ENCODE measurements around the gene CXCL17. TPM values are rescaled to one million over a fixed set of nuclear protein-coding genes. Genes with fewer than 3 reads are reported as not detected.

CXCL17 gene
- total RNA-seq, 2 donors from 2014 or later: not detected

DNA sequence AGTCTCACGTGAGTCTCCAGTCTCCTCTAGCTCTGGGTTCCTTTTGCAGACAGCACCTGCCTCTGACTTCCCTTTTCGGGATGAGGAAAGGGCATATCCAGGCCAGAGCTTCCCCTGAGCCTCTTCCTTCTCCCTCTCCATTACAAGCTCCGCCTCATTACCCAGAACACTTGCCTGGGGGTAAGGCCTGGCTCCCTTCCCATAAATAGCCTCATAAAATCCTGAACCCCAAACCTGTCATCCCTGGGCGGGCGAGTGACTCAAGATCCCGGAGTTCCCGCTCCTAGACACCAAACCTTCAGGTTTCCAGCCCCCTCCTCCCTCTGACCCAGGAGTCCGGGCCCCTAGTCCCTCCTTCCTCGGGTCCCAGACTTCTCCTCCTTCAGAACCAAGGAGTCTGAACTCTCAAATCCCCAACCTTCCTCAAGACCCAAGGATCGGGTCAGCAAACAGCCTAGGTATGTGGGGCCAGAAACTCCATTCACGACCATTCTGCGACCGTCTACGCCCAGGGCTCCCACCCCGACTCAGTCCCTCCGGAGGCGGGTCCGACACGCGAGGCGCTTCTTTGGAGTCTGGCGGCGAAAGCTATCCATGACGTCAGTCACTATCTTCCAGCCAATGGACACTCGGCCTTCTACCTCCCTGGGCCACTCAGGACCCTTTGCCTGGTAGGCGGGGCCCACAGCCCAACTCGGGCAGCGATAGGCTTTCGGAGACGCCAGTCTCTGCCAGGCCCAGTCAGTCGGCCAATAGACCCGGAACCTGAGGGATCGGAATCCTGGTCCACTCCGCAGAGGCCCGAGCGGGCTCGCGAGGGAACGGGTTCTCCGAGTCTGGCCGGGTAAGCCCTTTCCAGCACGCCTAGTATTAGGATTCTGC is 46.1 kb downstream of the CXCL17 start:
- Histone ChIP-seq H3K4me1 (no peaks in the 10 kb centered on the region), H3K36me3 (no peaks in the 10 kb centered on the region), H3K27ac (peak overlapping the region; percentile 65), H3K9ac (ENCODE audit: low read depth in 2 of 2, low read length in 2 of 2) (peak overlapping the region; percentile 70 to 82), H3K4me3 (peak overlapping the region; percentile 50), H3K9me3 (no peaks in the 10 kb centered on the region), H3K27me3 (no peaks in the 10 kb centered on the region)
- peak; percentile 99 for DNase-seq
- no peak for TF ChIP-seq CTCF (IDR thresholded peaks at IDR 0.05)
- intact Hi-C loops (cut with DNase I): loop anchor here (10.0 kb wide), 1 partner anchor 72 kb away; the partner anchor contains the start of gene MEGF8

DNA sequence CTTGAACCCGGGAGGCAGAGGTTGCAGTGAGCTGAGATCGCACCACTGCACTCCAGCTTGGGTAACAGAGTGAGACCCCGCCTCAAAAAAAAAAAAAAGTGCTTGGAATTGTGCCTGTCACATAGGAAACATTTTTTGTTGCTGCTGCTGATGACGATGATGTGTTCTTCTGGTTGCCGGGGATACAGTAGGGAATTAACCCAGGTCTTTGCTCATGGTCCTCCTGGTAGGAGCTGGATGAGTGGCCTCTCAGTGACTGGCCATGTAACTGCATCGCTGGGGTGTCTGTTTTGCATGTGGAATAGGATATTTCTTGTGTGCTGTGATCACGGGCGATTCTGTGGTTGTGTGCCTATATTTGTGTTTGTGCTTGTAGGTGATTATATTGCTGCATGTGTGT is 48.0 kb downstream of the CXCL17 start:
- TF ChIP-seq CTCF (IDR thresholded peaks at IDR 0.05): no peak
- Histone ChIP-seq H3K27me3 (peaks cover 2% of the 10 kb centered on the region), H3K4me3 (no peak overlapping the region), H3K27ac (no peak overlapping the region), H3K9ac (ENCODE audit: low read depth in 2 of 2, low read length in 2 of 2) (no peak overlapping the region), H3K4me1 (no peaks in the 10 kb centered on the region), H3K36me3 (no peaks in the 10 kb centered on the region), H3K9me3 (no peaks in the 10 kb centered on the region)
- intact Hi-C loops (cut with DNase I): loop anchor here (10.0 kb wide), 1 partner anchor 70 kb away; the partner anchor contains the start of gene MEGF8
- no peak for DNase-seq

GRCh38 chr19:42392165-42392564 is 50.6 kb downstream of the CXCL17 start:
- no peak overlapping the region for H3K9ac ChIP-seq (ENCODE audit: low read depth in 2 of 2, low read length in 2 of 2)
- intact Hi-C loops (cut with DNase I): loop anchor here (10.0 kb wide), 1 partner anchor 67 kb away; the partner anchor contains the start of gene MEGF8
- TF ChIP-seq CTCF (IDR thresholded peaks at IDR 0.05): no peak

DNA sequence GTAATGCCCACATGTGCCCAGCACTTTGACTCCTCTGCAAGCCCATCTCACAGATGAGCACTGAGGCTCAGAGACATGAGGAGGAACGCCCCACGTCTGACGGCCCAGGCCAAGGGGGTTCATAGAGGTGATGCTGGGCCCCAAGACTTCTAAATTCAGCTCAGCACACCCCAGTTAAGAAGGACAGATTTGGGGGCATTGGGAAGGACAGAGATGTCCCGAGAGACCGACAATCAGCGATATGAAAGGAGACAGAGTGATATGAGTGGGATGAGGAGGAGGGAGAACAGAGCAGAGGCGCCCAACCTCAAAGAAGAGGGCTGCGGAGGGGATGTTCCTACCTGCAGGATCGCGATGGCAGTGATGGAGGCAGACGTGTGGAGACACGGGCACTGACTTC is 52.8 kb downstream of the CXCL17 start, which contains the start of gene CNFN:
Gene CNFN, minus strand, starts transcription at position 399 of the 400 bp plus-strand sequence. CDS start 1,260 bp downstream, outside the sequence.
- no peak within 1 kb of the TSS for H3K27ac ChIP-seq
- no peak for DNase-seq
- H3K36me3 ChIP-seq: no peaks in the 10 kb centered on the region
- intact Hi-C loops (cut with DNase I): loop anchor here (10.0 kb wide), 1 partner anchor 65 kb away; the partner anchor contains the start of gene MEGF8
- peaks cover 6% of the 10 kb centered on the region for H3K27me3 ChIP-seq
- no peaks in the 10 kb centered on the region for H3K9me3 ChIP-seq
- TF ChIP-seq CTCF (IDR thresholded peaks at IDR 0.05): no peak
- no peak within 1 kb of the TSS for H3K9ac ChIP-seq (ENCODE audit: low read depth in 2 of 2, low read length in 2 of 2)
- no peak within 1 kb of the TSS for H3K4me3 ChIP-seq
- no peaks in the 10 kb centered on the region for H3K4me1 ChIP-seq

More at GRCh38 chr19:42392165-42392564, 50.6 kb downstream of the CXCL17 start:
- Histone ChIP-seq H3K27me3 (peaks cover 6% of the 10 kb centered on the region), H3K27ac (no peak overlapping the region), H3K4me1 (no peaks in the 10 kb centered on the region), H3K36me3 (no peaks in the 10 kb centered on the region), H3K4me3 (no peak overlapping the region), H3K9me3 (no peaks in the 10 kb centered on the region)
- DNase-seq: no peak

- no peaks in the 10 kb centered on the region for H3K9me3 ChIP-seq
- no peak overlapping the region for H3K27ac ChIP-seq
- H3K9ac ChIP-seq (ENCODE audit: low read depth in 2 of 2, low read length in 2 of 2): no peak overlapping the region
- intact Hi-C loops (cut with DNase I): no loop called here
- no peak for TF ChIP-seq CTCF (IDR thresholded peaks at IDR 0.05)
- H3K36me3 ChIP-seq: no peaks in the 10 kb centered on the region
- H3K27me3 ChIP-seq: peaks cover 6% of the 10 kb centered on the region
- no peaks in the 10 kb centered on the region for H3K4me1 ChIP-seq
- no peak for DNase-seq
- H3K4me3 ChIP-seq: no peak overlapping the region
These were observed 53.8 kb downstream of the CXCL17 start for GRCh38 chr19:42388851-42389489.
